GM19099 (cell line): ENCODE data around the gene PRCC.

Experiments
- POLR2A ChIP-seq: IDR thresholded peaks from 3 replicates; pipeline ENCODE4 v1.6.1; 2011; ENCODE audit warnings: low read depth; ENCODE audit not compliant: insufficient read length; ENCODE audit errors: extremely low read depth

Gene PRCC

DNA sequence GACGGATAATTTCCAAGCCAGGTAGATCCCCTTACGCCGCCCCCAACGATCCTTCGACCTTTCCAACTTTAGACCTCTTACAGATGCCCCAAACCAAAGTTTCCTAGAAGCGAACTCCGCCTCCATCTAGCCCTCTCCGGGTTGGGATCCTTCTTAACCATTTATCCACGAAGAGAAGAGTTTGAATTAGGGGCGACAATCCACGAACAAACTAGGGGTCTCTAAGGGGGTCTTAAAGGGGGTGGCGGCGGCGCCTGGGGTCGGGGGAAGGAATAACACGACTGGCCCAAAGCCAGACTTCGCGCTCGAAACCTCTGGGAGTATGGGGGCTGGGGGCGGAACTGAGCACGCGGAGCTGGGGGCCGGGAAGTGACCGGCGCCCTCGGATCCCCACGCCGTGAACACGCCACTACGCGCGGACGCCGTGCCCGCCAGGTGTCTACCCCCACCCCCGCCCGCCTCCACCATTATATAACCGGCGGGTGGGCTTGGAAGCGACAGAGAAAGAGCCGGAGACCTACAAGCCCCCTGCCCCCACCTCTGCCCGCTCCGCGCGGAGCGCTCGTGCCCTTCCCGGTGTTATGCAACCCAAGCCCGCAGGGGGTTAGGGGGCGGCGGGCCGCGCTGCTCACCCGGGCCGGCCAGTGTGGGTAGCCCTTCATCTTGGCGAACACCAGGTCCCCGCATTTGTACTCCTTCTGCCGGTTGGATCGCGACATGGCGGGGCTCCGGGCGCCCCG, 16.5 kb upstream of the PRCC start:
- peak; percentile 55 for TF ChIP-seq POLR2A

DNA sequence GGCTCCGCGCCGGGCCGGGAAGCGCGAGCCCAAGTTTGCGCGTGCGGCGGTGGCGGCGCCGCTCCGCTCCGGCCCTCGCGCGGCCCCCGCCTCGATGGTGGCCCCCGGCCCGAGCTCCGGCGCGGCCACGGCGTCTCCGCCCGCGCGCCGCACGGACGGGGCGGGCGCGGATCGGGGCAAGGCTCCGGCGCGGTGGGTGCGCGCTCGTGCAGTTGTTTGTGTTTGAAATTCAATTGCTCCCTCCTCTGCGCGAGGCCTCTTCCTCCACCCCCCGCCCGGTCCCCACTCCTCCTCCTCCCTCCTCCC, 15.9 kb upstream of the PRCC start, which contains the start of gene HDGF:
Gene HDGF, minus strand, starts transcription at position 225 of the 306 bp plus-strand sequence. CDS start 246 bp downstream, outside the sequence.
- peak; percentile 54 for TF ChIP-seq POLR2A

- TF ChIP-seq POLR2A, result peak; percentile 73
Observed at GRCh38 chr1:156751757-156752481, 15.4 kb upstream of the PRCC start.

DNA sequence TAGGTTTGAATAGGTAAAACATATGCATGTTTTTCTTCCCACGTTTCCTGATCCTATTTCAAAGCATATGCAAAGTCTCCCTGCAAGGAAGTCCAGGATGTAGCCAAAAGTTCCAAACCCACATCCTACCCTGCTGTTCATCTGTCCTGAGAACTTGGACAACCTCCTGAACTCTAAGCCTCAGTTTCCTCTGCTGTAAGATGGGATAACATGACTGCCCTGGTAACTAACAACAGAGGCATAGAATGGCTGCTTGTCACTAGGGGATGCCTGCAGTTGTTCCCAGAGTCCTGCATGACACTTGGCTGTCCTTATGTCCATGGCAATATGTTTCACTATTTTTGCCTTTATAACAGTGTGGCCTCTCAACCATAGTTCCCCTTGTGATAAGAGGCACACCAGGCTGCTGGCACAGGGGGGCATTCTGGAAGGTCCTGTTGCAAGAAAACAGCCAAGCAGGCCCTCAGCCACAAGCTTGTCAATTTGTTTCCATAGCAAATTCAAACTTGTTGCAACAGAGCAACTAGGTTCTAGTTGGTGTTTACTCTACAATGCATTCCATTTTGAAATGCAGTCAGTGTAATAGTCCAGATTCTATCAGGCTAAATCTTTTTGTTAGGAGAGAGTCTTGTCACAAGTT, 14.4 kb upstream of the PRCC start:
- TF ChIP-seq POLR2A, result no peak

DNA sequence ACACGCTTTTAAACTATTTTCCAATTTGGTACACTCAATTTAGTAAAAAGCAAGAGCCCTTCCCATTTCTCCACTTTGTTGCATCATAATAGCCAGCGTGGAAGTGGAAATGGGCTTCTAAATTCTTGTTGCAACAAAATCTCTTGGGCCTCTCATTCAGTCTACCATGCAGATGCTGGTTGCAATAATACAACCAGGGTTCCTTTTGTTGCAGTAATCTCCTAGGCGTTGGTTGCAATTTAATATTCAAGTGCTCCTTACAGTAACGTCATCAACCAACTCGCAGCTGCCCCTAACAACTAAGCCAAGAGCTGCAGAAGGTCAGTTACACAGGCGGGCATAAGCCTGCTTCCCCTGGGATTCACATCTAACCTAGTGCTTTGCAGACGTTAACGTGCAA, 13.1 kb upstream of the PRCC start:
- no peak for TF ChIP-seq POLR2A

GRCh38 chr1:156755527-156755950, 11.8 kb upstream of the PRCC start:
- no peak for TF ChIP-seq POLR2A

GRCh38 chr1:156756355-156756754, 11.0 kb upstream of the PRCC start:
- TF ChIP-seq POLR2A, result no peak

DNA sequence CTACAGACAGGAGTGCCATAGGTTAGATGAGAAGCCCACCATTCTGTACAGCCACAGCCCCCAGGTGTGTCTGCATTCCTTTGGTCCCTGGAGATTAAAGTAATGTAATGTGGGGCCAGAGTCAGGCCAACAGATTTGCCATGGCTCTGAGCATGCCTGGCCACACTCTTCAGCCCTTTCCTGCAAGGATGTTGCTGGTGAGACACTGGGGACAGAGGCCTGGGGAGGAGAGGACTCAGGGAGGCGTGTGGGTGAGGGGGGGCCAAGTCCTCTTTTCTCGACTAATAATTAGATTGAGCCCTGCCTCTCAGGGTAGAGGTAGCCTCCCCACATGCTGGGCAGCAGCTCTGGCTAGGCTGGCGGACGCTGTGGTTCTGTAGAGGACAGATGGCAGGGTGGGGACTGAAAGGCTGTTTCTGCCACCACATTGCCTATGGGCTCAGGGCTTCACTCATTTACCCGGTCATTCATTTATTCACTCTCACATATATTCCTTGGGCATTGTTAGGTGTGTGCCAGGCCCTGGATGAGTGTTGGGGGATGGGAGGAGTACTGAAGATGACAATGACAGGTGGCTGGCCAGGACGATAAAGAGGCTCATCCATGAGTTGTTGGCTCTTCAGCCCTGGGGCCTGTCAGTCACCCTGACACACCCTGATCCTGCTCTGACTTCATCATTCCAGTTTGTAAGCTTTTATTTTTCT, 7.1 kb upstream of the PRCC start:
- TF ChIP-seq POLR2A, result no peak

DNA sequence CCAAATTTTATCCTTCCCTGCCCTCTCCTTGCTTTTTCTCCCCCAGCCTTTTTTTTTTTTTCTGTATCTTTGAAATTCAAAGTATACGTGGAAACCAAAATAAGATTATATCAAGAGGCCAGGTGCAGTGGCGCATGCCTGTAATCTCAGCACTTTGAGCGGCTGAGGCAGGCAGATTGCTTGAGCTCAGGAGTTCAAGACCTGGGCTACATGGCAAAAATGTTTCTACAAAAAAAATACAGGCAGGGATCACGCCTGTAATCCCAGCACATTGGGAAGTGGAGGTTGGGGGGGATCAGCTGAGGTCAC, 6.6 kb upstream of the PRCC start:
- no peak for TF ChIP-seq POLR2A

GRCh38 chr1:156765666-156766065, 1.7 kb upstream of the PRCC start:
- no peak for TF ChIP-seq POLR2A

DNA sequence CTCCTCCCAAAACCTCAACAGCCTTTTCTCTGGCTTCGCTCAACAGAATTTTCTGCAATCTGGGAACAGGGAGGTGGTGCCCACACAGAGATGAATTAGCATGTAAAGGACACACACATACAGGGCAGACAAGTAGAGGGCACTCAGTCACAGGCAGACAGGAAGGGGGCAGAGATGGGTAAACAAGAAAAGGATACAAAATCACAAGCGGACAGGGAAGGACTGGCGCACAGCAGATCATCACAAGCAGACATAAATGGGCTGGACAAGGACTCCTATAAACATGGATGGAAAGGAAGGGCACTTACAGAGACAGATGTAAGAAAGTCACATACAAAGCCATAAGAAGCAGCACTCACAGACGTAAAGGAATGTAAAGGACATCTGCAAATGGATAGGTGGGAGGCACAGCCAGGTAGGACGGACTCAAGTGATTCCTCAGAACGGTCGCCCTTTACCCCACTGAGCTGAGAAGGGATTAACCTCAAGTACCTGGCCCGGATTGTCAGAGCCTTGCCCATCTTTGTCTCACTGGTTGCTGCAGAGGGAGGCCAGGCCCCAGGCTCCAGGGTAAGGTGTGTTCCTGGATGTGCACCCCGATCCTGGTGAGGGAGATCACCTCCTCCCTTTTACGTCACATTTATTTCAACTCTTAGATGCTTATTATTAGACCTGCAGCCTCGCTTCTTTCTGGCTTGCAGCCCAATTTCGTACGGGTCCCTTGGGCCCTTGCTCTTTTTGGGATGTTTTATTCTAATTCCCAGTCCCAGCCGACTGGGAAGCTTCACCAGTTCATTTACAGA, 836 bp upstream of the PRCC start:
- no peak for TF ChIP-seq POLR2A

- TF ChIP-seq POLR2A, result no peak
Observed at GRCh38 chr1:156767879-156768604, 707 bp downstream of the PRCC start.

DNA sequence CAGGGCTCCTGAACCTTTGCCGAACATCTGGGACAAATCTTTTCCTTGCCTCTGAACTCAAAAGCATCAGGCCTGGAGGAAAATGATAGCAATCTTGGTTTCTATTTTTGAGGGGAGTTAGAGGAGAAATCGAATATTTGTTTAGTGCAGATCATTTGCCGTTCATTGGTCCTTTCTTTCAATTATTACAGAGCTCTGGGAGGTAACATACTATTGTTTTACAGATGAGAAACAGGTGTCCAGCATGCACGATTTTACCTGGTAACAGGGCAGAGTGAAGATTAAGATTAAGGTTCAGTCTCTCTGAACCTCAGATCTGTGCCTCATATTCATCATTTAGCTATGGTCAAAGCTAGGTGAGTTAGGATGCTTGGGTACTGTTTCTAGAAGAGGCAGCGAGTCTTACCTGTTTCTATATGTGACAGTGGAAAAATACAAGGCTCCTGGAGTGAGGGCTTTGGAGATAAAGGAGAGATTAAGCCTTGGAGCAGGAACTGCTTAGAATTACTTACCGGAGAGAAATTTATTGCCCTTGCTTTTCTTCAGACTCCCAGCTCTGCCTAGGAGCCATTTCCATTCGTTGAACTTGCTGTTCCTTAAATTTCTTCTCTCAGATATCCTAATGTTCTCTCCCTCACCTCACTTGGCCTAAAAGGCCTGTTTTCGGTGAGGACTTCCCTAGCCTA, 1.4 kb downstream of the PRCC start:
- TF ChIP-seq POLR2A, result no peak
